Activated CD8-positive, alpha-beta memory T cell treated with anti-CD3 and anti-CD28 coated beads, Interleukin-2, amount 50 U/mL, for 4 hours (primary cell): ENCODE results near the gene ADIPOR1.
"Not testable (repeated sequence)": the region's sequence is repeated elsewhere in the genome, so short reads cannot be mapped to it uniquely, and the experiment has no call there.

Experiments
- DNase-seq: peaks from one replicate; pipeline ENCODE4 v3.0.0-alpha.2; 2020

ADIPOR1 gene, protein sequence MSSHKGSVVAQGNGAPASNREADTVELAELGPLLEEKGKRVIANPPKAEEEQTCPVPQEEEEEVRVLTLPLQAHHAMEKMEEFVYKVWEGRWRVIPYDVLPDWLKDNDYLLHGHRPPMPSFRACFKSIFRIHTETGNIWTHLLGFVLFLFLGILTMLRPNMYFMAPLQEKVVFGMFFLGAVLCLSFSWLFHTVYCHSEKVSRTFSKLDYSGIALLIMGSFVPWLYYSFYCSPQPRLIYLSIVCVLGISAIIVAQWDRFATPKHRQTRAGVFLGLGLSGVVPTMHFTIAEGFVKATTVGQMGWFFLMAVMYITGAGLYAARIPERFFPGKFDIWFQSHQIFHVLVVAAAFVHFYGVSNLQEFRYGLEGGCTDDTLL

DNA sequence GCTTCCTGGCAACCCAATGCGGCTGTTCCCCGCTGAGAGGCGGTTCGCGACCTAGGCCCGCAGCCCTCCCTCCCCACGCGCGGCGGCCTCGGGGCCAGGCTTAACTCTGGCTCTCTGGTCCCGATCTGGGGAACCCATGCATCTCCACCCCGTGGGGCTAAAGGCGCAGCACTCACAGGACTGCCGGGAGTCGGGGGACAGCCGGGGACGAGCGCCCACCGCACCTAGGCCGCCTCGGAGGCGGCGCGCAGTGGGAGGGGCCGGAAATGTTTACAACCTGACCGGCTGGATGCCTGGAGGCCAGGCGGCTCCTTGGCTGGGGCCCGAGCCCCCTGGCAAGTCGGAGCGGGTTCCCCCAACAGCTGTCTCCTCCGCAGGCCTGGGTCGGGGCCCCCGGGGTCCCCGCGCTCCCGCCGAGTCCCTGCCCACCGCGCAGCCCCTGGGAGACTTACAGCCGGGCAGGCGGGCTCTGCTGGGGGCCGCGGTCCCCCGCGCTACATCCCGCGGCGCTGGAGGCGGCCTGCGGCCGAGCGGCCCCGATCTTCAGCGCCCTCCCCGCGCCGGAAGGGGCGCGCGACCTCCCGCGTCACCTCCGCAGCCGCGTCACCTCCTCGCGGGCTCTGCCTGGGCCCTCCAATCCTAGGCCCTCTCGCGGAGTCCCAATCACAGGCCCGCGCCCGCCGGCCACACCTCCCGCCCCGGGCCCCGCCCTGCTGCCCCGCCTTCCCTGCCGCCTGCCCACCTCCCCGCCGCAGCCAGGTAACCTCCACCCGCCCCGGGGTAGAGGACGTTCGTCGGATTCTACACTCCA is at the start of gene ADIPOR1:
TSS of gene ADIPOR1 (minus strand) at position 580 of the 811 bp plus-strand sequence. CDS start 7,242 bp downstream, outside the sequence.
- DNase-seq = peak; percentile 95

DNA sequence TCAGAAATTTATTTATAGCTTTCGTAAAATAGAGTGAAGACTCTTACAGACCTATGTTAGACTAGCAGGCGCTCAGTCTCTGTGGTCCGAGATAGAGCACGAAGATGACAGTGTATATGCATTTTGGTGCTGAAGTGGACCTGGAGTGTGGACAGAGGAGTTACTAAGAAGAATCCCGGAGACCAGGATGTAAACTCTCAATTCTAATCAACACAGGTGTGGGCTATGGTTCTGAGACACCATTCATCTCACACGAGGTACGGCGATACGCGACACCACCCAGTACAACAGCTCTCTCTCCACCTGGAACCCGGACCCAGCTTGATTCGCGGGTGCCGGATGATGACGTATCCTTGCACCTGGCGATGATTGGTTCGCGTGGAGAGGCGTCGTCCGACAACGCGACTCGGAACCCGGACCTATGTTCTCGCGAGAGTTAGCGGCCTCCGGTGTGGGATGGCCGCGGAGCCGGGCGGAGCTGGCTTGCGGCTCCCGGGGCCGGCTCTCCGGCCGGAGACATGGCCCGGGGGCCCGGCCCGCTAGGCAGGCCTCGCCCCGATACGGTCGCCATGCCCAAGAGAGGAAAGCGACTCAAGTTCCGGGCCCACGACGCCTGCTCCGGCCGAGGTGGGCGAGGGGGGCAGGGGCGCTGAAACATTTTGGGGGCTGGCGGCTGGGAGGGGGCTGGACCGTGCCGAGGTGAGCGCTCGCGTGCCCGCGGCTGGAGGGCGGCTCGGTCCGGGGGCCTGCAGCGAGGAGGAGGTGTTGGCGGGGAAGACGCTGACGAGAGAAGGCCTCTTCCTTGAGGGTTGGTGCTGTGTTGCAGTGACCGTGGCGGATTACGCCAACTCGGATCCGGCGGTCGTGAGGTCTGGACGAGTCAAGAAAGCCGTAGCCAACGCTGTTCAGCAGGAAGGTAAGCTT is 49.1 kb upstream of the ADIPOR1 start, which contains the start of gene TMEM183A:
TSS of gene TMEM183A (plus strand) at position 427 of the 924 bp plus-strand sequence. CDS start at position 519, 92 bp downstream.
- DNase-seq = peak; percentile 95

DNA sequence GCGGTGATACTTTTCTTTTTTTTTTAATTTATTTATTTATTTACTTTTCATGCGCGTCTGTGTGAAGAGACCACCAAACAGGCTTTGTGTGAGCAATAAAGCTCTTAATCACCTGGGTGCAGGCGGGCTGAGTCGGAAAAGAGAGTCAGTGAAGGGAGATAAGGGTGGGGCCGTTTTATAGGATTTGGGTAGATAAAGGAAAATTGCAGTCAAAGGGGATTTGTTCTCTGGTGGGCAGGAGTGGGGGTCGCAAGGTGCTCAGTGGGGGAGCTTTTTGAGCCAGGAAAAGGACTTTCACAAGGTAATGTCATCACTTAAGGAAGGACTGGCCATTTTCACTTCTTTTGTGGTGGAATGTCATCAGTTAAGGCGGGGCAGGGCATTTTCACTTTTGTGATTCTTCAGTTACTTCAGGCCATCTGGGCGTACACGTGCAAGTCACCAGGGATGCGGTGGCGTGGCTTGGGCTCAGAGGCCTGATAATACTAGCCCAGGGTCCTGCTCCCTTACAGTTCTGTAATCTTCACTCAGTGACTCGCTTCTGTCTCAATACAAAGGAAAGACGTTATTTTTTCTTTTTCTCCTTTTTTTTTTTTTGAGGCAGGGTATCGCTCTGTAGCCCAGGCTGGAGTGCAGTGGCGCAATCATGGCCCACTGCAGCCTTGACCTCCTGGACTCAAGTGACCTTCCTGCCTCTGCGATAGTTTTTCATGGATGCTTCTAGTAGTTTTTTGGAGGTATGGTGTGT is 47.5 kb upstream of the ADIPOR1 start:
- not testable (repeated sequence) for DNase-seq

DNA sequence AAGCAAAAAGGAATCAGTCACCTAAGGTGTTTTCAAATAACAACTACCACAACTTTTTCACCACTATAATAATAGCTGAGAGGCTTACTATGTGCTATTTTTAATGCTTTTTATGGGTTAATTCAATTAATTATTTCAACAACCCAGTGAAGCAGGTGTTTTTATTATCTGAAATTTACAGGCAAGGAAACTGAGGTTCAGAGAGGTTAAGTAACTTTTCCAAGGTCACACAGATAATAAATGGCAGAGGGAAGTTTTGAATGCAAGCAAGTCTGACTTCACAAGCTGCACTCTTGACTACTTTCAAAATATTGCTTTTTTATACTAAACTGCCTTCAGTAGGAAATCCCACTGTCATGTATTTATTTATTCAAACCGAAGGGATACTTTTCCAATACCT is 44.8 kb upstream of the ADIPOR1 start:
- DNase-seq = no peak

DNA sequence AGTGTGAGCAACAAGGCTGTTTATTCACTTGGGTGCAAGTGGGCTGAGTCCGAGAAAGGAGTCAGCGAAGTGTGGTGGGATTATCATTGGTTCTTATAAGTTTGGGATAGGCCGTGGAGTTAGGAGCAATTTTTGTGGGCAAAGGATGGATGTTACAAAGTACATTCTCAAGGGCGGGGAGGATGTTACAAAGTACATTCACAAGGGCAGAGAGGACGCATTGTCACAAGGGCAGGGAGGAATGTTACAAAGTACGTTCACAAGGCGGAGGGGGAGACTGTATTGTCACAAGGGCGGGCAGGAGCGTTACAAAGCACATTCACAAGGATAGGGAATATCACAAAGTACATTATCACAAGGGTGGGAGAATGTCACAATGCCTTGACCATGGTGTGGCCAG is 43.9 kb upstream of the ADIPOR1 start:
- no peak for DNase-seq

DNA sequence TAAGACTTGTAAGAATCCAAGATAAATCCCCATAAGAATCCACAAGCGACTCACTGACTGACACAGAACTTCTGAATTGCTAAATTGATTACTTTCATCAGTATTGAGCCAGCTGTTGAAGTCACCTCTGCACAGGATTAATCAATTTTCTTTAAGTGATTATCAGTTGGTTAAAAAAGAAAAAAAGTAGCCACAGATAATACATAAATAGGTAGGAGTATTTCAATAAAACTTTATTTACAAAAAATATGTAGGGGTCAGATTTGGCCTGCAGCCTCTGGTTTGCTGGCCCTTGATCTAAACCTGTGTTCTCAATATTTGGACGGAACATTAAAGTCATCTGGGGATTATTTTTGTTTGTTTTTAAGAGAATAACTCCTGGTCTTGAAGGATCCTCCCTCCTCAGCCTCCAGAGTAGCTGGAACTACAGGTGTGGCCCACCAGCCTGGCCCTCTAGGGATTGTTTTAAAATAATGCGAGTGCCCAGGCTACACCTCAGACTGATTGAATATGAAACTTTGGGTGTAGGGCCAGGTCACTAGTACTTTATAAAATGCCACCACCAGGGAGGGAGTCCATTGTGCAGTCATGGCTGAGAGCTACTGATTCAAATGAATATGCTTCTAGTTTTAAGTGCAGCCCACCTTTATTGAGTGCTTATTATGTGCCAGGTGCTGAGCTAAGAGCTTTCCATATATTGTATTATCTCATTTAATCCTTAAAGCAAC is 42.3 kb upstream of the ADIPOR1 start:
- DNase-seq = no peak

DNA sequence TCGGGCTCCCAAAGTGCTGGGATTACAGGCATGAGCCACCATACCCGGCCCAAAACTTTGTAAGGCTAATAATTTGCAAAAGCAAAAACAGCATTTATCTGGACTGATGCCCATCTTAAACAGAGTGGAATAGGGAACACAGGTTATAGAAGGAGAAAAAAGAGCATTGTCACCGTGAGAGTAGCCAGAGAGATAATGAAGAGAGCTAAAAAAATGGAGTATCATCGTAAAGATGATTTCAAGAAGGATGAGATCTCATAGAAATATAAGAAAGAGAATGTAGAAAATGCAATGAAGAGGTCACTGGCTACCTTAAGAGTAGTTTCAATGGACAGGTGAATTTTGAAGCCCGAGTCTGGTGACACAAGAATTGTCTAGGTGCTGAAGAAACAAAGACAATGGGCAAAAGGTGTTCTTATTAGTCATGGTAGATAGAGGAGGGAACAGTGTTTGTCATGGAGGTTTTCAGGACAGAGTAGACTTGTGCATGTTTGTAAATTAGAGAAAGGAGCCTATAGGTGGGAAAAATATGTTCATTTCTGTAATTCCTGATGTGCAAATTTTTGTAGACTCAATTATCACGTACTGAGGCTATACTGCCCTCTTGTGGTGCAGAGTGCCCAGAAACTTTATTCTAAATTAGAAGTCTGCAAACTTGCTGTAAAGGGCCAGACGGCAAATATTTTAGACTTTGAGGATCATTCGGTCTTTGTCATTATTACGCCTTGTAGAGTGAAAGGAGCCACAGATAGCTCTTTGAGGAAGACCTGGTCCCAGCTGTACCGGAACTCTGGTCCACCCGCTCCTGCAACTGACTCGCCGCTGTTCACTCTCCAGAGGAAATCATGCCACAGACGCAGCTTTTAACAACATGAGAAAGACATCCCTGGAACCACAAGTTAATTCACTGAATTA is 41.0 kb upstream of the ADIPOR1 start:
- peak; percentile 63 for DNase-seq

DNA sequence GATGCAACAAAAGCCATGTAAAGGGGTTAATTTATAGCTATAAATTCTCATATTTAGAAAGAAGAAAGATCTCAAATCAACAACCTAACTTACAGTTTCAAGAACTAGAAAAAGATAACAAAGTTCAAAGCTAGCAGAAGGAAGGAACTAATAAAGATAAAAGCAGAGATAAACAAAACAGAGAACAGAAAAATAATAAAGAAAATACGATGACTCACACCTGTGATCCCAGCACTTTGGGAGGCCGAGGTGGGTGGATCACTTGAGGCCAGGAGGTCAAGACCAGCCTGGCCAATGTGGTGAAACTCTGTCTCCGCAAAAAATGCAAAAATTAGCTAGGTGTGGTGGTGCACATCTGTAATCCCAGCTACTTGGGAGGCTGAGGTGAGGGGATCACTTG is 36.6 kb upstream of the ADIPOR1 start:
- no peak for DNase-seq

DNA sequence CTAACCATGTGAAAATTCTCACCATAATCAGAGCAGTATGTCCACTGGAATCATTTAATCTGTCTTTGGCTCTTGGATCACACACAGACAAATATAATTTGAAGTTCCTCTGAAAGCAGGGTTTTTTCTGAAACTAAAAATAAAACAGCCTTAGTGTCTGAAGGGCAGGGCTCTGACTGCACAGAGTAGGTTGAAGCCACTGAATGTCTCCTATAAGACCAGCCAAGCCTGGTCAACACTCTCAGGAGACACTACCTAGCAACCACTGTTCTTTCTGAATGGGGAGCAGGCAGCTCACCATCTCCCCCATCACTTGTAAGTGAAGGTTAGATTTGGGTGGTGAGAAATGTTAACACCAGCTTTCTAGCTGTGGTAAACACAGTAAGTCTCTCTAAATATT is 33.0 kb upstream of the ADIPOR1 start:
- DNase-seq = no peak

DNA sequence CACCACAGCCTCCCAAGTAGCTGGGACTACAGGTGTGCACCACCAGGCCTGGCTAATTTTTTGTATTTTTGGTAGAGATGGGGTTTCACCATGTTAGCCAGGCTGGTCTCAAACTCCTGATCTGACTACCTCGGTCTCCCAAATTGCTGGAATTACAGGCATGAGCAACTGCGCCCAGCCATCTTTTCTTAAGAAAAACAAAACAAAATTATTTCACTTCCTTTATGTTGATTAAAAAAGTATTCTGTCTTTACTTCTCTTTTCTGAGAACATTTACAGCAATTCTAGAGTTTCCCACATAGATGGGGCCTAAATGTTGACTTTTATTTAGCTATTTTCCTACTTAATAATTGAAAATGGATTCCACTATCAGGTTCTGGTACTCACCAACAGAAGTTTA is 31.8 kb upstream of the ADIPOR1 start:
- DNase-seq = no peak

DNA sequence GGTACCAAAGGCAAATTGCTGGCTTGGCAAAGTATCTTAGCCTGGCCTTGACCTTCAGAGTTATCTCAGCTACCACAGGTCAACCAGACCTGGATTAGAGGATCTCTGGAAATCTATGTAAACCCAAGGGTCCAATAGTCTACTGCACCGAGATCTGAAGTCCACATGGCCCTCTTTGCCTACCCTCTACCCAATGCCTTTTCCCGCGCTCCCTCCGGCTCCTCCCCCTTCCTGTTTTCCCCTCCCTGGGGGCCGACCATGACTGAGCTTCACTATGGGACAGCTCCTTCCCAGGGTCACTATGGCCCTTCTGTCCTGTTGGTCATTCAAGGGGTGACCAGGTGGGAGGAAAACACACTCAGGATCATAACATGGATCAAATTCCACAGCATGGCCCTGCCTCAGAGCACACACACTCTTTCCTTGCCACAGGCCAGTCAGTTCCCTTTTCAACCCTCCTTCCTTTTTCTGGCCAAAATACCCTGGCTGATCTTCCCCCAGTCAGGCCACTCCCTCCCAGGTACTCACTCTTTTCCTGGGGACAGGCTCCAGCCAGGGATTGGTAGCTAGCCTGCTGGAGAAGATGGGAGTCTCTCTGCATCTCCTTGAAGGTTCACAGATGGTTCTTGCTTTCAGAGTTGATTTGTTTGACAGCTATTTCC is 29.9 kb upstream of the ADIPOR1 start:
- DNase-seq = no peak

DNA sequence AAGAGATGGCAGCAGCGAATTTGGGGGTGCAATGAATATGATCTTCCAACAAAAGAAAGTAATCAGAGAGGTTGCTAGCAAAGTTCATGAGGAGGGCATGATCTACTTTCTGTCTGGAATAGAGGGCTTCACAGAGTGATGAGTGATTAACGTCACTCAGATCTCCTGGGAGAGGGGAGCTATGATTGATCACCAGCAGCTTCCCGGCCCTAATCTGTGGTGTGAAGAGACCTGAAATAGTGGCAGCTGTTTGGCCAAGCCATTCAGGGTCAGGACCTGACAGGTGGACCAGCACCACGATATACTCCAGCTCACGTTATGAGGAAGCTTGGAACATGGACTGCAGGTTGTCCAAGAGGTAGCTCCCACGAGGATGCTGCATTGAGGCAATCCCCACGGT is 29.1 kb upstream of the ADIPOR1 start:
- DNase-seq = no peak

DNA sequence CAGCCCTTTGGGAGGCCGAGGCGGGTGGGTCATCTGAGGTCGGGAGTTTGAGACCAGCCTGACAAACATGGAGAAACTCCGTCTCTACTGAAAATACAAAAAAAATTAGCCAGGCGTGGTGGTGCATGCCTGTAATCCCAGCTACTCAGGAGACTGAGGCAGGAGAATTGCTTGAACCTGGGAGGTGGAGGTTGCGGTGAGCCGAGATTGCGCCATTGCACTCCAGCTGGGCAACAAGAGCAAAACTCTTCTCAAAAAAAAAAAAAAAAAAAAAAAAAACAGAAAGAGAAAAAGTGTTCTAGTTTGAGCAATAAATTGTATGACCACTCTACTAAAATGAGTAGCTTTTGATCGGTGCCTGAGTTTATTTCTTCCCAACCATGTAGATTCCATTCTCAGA is 28.0 kb upstream of the ADIPOR1 start:
- DNase-seq = not testable (repeated sequence)

DNA sequence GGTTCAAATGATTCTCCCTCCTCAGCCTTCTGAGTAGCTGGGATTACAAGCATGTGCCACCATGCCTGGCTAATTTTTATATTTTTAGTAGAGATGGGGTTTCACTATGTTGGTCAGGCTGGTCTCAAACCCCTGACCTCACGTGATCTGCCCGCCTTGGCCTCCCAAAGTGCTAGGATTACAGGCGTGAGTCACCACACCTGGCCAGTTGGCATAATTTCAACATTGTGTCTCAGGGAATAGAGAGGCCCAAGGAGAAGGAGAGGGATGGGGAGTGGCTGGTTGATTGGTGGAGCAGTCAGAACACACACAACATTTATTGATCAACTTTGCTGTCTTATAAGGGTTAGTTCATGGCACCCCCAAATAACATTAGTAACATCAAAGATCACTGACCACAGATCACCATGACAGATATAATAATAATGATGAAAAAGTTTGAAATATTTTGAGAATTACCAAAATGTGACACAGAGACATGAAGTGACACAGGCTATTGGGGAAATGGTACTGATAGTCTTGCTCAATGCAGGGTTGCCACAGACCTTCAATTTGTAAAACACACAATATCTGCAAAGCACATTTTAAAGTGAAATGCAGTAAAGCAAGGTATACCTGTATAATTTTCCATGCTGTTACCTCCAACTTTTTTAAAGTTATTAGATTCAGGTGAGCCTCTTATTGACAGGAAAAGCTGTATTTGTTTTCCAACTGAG is 24.8 kb upstream of the ADIPOR1 start:
- DNase-seq = no peak

DNA sequence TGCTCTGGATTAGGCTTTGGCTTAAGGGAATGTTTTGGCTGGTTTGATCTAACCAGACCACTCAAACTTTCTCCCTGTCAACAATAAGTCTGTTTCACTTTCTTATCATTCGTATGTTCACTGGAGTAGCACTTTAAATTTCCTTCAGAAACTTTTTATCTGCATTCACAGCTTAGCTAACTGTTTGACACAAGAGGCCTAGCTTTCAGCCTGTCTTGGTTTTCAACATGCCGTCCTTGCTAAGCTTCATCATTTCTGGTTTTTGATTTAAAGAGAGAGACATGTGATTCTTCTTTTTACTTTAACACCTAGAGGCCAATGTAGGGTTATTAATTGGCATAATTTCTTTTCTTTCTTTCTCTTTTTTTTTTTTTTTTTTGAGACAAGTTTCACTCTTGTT is 23.8 kb upstream of the ADIPOR1 start:
- no peak for DNase-seq

DNA sequence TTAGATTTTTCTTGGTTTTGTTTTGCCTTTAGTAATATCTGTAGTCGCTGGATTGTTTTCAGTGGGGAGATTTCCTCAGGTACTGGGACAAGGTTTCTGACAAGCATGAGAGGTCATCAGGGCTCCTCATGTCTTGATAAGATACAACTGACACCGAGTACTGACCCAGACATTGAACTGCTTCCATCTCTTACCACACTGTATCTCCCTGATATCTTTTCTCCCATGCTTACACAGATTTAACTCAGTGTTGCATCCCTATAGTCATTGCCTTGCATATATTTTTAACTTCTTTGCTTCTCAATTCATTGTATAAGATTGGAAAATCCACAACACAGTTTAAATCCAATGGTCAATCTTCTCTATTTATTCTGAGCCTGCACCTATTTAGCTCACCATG is 21.3 kb upstream of the ADIPOR1 start:
- no peak for DNase-seq

DNA sequence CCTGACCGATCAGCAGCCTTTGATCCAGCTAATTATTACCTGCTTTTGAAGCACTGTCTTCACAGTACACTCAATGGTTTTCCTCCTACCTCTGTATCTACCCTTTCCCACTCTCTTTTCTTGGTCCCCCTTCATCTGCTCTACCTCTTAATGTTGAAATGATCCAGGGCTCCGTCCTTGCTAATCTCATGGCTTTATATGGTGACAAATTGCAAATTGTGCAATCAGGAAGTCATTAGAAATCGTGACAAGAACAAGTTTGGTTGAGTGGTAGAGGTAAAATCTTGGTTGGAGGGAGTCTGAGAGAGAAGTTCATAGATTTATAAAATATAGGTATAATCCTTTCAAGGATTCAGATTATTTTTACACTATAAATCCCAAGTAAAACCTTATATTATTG is 18.5 kb upstream of the ADIPOR1 start:
- no peak for DNase-seq

DNA sequence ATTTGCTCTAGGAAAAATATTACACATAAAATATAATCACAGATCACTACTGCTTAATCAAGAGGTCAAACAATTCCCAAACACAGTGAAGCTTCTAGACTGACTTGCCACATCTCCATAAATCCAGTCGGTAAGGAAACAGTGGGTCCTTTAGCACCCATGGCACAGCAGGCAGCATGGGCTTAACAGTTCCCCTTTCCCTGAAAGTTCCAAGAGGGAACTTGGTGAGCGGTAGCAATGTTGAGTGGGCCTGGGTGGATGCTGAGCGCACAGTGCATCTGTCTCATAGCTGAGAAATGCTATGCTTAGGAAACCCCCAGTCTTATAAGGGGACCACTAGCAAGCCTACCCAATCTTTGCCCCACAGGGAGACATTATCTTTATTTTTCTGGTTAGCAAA is 16.7 kb upstream of the ADIPOR1 start:
- DNase-seq = no peak

DNA sequence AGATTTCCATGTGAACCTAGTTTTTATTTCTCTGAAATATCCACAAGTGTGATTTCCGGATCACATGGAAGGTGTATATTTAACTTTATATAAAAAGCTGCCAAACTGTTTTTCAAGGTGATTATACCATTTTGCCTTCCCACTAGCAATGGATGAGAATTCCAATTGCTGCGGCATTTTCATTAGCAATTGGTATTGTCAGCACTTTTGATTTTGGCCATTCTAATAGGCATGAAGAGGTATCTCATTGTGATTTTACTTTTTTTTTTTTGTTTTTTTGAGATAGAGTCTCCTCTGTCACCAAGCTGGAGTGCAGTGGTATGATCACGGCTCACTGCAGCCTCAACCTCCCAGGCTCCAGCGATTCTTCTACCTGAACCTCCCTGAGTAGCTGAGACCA is 13.9 kb upstream of the ADIPOR1 start:
- no peak for DNase-seq
